IPS-18c (cell line): Measurements from ENCODE around the gene HEXD.
"Not testable (repeated sequence)": the region's sequence is repeated elsewhere in the genome, so short reads cannot be mapped to it uniquely, and the experiment has no call there.

ENCODE experiments used
- H3K4me3 ChIP-seq: 2 replicates; pipeline ENCODE4 v1.7.0; 2013; ENCODE audit warnings: low read depth, mild to moderate bottlenecking, low read length, moderate library complexity; ENCODE audit not compliant: insufficient read depth
- H3K9me3 ChIP-seq: one replicate; pipeline ENCODE4 v1.6.1; 2013; ENCODE audit warnings: mild to moderate bottlenecking, low read length, moderate library complexity; ENCODE audit not compliant: control insufficient read depth, insufficient read depth

Gene HEXD

DNA sequence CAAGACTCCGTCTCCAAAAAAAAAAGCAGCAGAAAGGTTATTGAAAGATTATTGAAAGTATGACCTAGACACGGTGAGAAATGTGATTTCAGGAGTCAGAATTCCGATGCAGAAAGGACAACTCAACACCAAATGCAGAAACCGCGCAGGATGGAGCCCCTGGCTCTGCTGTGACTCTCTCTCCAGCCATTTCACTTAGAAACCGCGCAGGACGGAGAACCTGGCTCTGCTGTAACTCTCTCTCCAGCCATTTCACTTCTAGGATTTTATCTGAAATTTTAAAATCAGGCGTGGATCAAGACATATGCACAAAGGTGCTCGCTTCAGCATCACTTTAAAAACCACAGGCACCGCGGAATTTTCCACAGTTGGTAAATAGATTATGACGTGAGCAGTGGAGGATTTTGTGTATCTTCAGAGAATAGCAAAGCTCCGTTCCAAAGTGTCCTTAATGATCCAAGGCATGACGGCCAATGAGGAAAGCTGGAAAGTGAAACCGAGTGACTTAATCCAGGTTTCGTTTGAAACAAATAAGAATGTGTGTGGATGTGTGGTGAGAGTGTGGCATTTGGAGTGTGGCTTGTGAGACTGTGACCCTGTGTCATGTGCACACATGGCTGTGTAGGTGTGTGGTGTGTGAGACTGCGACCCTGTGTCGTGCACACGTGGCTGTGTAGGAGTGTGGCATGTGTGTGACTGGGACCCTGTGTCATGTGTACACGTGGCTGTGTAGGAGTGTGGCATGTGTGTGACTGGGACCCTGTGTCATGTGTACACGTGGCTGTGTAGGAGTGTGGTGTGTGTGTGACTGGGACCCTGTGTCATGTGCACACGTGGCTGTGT, 37.1 kb upstream of the HEXD start:
- Histone ChIP-seq H3K4me3 (no peak overlapping the region), H3K9me3 (no peaks in the 10 kb centered on the region)

- H3K9me3 ChIP-seq: not testable (repeated sequence)
Observed at GRCh38 chr17:82381703-82382009, 36.5 kb upstream of the HEXD start.

DNA sequence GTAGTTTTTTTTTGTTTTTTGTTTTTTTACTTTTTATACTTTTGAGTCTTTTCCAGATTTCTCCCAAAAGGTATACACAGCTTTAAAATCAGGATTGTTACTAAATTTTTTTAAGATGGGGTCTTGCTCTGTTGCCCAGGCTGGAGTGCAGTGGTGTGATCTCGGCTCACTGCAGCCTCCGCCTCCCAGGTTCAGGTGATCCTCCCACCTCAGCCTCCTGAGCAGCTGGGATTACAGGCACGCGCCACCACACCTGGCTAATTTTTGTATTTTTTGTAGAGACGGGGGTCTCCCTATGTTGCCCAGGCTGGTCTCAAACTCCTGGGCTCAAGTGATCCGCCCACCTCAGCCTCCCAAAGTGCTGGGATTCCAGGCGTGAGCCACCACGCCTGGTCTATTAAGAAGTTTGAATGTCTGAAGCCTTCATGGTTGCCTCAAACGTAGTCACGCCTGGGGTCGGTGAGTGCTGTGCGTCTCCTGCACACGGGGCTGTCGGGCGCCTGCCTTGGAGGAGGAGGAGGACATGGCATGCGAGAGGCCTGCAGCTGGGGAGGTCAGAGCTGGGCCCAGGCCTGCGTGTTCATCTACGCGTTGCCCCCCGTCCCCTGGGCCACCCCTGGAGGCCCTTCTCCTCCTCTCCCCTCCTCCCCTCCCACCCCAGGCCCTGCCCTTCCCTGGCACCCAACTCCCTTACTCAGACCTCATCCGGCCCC, 35.8 kb upstream of the HEXD start:
- H3K4me3 ChIP-seq: not testable (repeated sequence)

More at GRCh38 chr17:82381703-82382009, 36.5 kb upstream of the HEXD start:
- not testable (repeated sequence) for H3K4me3 ChIP-seq

DNA sequence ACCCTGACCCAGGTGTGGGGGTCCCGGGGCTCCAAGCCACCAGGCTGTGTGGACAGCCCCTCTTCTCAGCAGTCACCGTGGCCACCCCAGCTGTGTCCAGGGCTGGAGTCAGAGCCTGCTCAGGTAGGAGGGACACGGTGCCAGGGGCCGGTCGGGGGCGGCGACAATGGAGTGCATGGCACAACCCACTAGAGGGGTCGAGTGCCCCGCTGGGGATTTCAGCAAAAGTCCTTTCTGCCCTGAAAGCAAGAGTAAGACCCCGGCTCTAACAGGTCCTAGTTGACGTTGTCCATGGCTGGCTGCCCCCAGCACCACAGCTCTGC, 35.3 kb upstream of the HEXD start:
- Histone ChIP-seq H3K4me3 (no peak overlapping the region), H3K9me3 (no peaks in the 10 kb centered on the region)

More for the DNA sequence above, 35.8 kb upstream of the HEXD start:
- not testable (repeated sequence) for H3K9me3 ChIP-seq

DNA sequence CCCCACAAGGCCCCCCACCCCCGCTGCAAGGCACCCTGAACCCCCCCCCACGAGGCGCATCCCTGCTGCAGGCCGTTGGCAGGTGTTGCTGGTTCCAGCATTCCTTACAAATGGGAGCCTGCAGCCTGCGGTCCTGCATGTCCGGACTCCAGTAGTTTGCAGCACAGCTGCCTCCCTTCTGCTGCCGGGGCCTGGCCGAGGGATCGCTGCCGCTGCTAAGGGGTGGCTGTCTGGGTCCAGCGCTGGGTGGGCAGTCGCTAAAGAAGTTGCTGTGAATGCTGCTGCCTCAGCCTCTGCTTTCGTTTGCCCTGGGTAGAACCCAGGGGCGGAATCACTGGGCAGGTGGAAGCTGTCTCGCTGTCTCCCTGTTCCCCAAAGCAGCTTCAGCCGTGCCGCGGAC, 34.7 kb upstream of the HEXD start:
- Histone ChIP-seq H3K9me3 (no peaks in the 10 kb centered on the region), H3K4me3 (no peak overlapping the region)

GRCh38 chr17:82384051-82384729, 34.0 kb upstream of the HEXD start:
- no peak overlapping the region for H3K4me3 ChIP-seq
- no peaks in the 10 kb centered on the region for H3K9me3 ChIP-seq

DNA sequence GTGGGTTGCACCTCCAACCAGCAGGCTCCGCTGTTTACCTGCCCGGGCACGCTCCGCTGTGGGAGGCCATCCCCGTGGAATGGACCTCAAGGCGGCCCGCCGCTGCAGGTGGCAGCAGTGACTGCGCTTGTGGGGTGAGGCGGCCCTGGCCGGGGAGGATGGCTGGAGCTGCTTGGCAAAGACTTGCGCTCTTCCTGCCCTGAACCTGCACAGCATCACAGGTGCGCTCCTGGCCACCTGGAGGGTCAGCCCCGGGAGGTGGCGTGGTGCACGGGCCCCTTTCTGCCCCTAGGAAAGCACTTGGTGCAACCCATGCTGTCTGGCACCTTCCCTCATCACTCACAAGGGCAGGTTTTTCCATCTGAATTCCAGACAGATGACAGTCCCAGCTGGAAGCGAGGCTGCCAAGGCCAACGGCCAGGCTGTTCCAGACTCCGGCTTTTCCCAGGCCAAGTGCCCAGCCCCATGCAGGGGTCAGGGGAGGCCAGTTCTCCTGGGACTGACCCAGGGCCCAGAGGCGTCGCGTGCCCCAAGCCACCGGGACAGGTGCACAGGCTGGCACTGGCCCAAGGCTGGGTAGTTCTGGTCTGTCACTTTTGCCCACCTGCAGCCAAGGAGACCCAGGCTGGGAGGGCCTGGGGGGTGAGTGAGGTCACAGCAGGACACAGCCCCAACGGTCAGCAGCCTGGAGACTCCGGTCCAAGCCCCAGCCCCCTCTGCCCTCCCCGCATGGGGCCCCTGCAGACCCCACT, 33.2 kb upstream of the HEXD start:
- Histone ChIP-seq H3K9me3 (no peaks in the 10 kb centered on the region), H3K4me3 (no peak overlapping the region)

DNA sequence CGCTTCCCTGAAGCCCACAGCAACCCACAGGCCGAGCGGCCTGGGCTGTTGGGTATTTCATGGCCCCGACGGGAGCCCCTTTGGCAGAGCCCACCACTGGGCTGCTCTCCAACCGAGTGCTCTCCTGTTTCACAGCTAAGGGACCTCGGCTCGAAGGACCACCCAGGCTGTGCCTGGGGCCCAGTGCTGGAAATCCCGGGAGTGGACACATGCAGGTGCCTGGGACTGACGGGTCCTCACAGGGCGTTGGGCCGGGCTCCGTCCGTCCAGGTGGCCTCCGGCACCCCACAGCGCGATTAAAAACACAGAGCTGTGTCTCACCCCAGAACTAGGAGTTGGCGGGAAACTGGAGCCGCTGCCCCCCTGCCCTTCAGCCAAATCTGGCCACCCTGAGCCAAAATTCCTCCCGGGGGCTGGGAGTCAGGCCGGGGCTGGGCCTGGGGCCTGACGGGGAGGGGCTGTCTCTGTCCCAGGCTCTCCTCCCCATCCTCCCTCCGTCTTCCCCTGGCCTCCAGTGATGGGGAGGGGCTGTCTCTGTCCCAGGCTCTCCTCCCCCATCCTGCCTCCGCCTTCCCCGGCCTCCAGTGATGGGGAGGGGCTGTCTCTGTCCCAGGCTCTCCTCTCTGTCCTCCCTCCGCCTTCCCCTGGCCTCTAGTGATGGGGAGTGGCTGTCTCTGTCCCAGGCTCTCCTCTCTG, 32.4 kb upstream of the HEXD start:
- H3K9me3 ChIP-seq: no peaks in the 10 kb centered on the region
- no peak overlapping the region for H3K4me3 ChIP-seq

- Histone ChIP-seq H3K4me3 (no peak overlapping the region), H3K9me3 (no peaks in the 10 kb centered on the region)
Observed at GRCh38 chr17:82386255-82386831, 31.8 kb upstream of the HEXD start.

DNA sequence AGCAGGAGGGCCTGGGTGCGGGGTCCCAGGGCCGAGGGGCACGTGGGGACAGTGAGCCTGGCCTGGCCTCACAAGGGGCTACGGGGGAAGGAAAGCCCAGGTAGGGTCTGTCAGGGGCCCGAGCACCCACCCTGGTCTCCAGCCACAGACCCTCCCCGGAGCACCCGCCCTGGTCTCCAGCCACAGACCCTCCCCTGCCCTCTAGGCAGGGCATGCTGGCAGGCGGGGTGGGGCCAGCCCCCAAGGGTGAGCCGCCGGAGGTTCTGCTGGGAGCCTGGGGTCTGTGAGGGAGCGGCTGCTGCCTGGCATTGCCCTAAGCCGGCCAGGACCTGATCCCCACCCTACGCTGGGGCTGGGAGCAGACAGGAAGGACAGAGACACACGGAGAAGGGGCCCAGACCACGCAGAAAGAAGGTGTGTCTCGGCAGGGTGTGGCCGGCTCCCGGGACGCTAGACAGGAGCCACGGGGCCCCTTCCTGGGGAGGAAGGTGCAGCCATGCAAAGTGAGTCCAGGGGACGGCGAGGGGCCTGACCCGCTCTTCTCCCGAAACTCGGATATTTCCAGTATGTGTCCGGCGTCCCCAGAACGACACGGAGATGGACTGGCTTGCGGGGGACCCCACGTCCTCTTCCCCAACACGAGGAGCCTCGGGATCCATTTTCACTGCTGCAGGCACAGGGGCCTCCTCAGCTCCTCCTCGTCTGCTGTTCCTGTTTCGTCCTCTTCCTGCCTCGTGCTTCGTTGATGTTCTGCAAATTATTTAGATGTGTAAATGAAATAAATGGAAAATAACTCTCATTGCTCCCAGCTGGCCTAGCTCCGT, 31.1 kb upstream of the HEXD start:
- Histone ChIP-seq H3K9me3 (no peaks in the 10 kb centered on the region), H3K4me3 (no peak overlapping the region)

- H3K4me3 ChIP-seq: no peak overlapping the region
- no peaks in the 10 kb centered on the region for H3K9me3 ChIP-seq
Observed at GRCh38 chr17:82387705-82388106, 30.4 kb upstream of the HEXD start.

DNA sequence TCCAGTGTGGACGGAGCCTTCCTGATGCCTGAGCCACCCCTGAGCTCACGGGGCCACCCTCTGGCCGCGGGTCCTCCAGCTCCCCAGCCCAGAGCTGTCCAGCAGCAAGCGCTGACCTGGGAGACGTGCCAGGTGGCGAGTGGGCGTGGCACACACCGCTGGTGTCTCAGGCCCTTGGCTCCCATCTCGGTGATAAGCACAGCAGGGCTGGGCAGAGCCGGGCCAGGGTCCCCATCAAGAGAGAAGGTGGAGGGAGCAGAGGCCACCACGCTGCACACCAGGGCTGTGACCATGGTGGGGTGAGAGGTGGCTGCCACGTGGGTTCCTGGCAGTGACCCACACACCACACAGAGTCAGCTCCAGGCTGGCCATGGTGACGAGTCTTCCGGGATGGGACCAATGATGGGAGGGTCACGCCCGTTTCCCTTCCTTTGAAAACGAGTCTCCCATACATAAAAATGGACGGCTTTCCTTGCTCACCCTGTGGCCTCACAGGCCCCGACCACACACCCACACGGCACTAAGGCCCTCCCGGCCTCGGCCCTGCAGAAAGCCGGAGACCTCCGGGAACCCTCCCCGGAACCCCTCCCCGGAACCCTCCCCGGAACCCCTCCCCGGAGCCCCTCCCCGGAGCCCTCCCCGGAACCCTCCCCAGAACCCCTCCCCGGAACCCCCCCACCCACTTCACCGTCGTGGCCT, 29.8 kb upstream of the HEXD start:
- Histone ChIP-seq H3K9me3 (no peaks in the 10 kb centered on the region), H3K4me3 (no peak overlapping the region)

DNA sequence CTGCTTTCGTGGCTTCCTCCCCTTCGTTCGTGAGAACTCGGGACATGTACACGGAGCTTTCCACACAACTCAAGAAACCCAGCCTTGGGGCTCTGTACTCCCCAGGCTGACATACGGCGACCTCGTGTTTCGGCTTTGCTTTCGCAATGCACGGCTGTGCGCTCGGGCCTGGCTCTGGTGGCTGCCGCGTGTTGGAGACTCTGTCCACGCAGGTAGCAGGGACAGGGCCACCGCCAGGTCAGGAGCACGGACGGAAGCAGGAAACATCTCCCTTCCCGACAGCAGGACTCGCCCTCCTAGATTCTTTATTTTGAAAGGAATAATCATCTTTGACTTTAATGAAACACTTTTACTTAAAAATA, 29.2 kb upstream of the HEXD start:
- no peaks in the 10 kb centered on the region for H3K9me3 ChIP-seq
- no peak overlapping the region for H3K4me3 ChIP-seq

GRCh38 chr17:82389379-82389778, 28.8 kb upstream of the HEXD start:
- H3K4me3 ChIP-seq: no peak overlapping the region
- peaks cover 2% of the 10 kb centered on the region for H3K9me3 ChIP-seq

- Histone ChIP-seq H3K9me3 (peaks cover 2% of the 10 kb centered on the region), H3K4me3 (no peak overlapping the region)
Observed at GRCh38 chr17:82390015-82390859, 27.9 kb upstream of the HEXD start.
